Muscle of leg (tissue), 11 donors: Measurements from ENCODE around the gene HDHD5. TPM values are rescaled to one million over a fixed set of nuclear protein-coding genes. Genes with fewer than 3 reads are reported as not detected.
A peak's percentile ranks its signal among the peaks of the same experiment; 100 is the strongest.

Experiments used
- DNase-seq: peaks from one replicate; pipeline ENCODE4 v3.0.0; 2013
- H3K27ac ChIP-seq: one replicate; pipeline ENCODE4 v1.5.1; 2013; ENCODE audit warnings: mild to moderate bottlenecking, low read length, control low read depth
- H3K27me3 ChIP-seq: one replicate; pipeline ENCODE4 v1.6.1; 2013; ENCODE audit warnings: low read length; ENCODE audit not compliant: control insufficient read depth, insufficient read depth
- H3K36me3 ChIP-seq: one replicate; pipeline ENCODE4 v1.6.1; 2013; ENCODE audit warnings: low read length; ENCODE audit not compliant: control insufficient read depth, insufficient read depth
- H3K4me1 ChIP-seq: one replicate; pipeline ENCODE4 v1.6.1; 2013; ENCODE audit warnings: low read length; ENCODE audit not compliant: control insufficient read depth, insufficient read depth
- H3K4me3 ChIP-seq: one replicate; pipeline ENCODE4 v1.5.1; 2013; ENCODE audit warnings: low read length, control low read depth
- H3K9me3 ChIP-seq: replicated peaks from 2 replicates; pipeline ENCODE4 v1.6.1; 2013; ENCODE audit warnings: low read depth, low read length; ENCODE audit not compliant: control insufficient read depth
- WGBS: methylation state at CpG from one replicate; pipeline ENCODE4 v1.1.5; 2013; ENCODE audit warnings: missing lambda C conversion rate; ENCODE audit not compliant: insufficient coverage; 5-methylcytosine and 5-hydroxymethylcytosine counted together
- polyA plus RNA-seq, 8 donors: library from polyadenylated mRNA; unstranded; fragments of 120-200 nt; gene quantifications; one replicate each; pipeline versions ENCODE4 v1.2.1 to v1.2.3, GENCODE V29; 2013; ENCODE audit warnings: inconsistent platforms in 1 of 8, low replicate concordance in 1 of 8; ENCODE audit not compliant: insufficient read length in 8 of 8, insufficient read depth in 1 of 8
- total RNA-seq: library from RNA; stranded (reverse); fragments of 120-200 nt; gene quantifications from one replicate; pipeline ENCODE4 v1.2.4, GENCODE V29; 2013

HDHD5 gene
- total and polyA plus RNA-seq, 9 donors, result 35.7 to 50.0 (median 46.0) TPM

- peaks cover 53% of the 10 kb centered on the region for H3K36me3 ChIP-seq
These were observed 16.0 kb downstream of the HDHD5 start for GRCh38 chr22:17143101-17143500.

GRCh38 chr22:17140826-17141766, 18.0 kb downstream of the HDHD5 start:
- H3K4me3 ChIP-seq, result no peak overlapping the region
- DNase-seq, result no peak
- H3K27ac ChIP-seq, result peak overlapping the region; percentile 29
- no peaks in the 10 kb centered on the region for H3K9me3 ChIP-seq
- H3K4me1 ChIP-seq, result peaks cover 11% of the 10 kb centered on the region
- H3K27me3 ChIP-seq, result no peaks in the 10 kb centered on the region
- H3K36me3 ChIP-seq, result peaks cover 56% of the 10 kb centered on the region
- 96% methylated on average over 5 of the region's 9 CpGs for WGBS

More at GRCh38 chr22:17143101-17143500, 16.0 kb downstream of the HDHD5 start:
- Histone ChIP-seq H3K27ac (no peak overlapping the region), H3K4me1 (peaks cover 11% of the 10 kb centered on the region), H3K27me3 (no peaks in the 10 kb centered on the region), H3K4me3 (no peak overlapping the region), H3K9me3 (no peaks in the 10 kb centered on the region)
- 100% methylated on average over 5 of the region's 9 CpGs for WGBS
- no peak for DNase-seq

GRCh38 chr22:17140022-17140421, 19.1 kb downstream of the HDHD5 start:
- Histone ChIP-seq H3K27ac (peak overlapping the region; percentile 82), H3K9me3 (no peaks in the 10 kb centered on the region), H3K27me3 (no peaks in the 10 kb centered on the region), H3K4me1 (peaks cover 11% of the 10 kb centered on the region), H3K4me3 (no peak overlapping the region), H3K36me3 (peaks cover 49% of the 10 kb centered on the region)
- DNase-seq, result peak; percentile 49
- WGBS, result 86% methylated on average over 6 of the region's 8 CpGs

GRCh38 chr22:17138513-17138912, 20.6 kb downstream of the HDHD5 start:
- Histone ChIP-seq H3K4me3 (no peak overlapping the region), H3K36me3 (peaks cover 40% of the 10 kb centered on the region), H3K27ac (no peak overlapping the region), H3K27me3 (no peaks in the 10 kb centered on the region), H3K4me1 (peaks cover 13% of the 10 kb centered on the region), H3K9me3 (no peaks in the 10 kb centered on the region)
- 82% methylated on average over 11 of the region's 11 CpGs for WGBS
- no peak for DNase-seq

- H3K36me3 ChIP-seq, result peaks cover 35% of the 10 kb centered on the region
- 92% methylated on average over 16 of the region's 17 CpGs for WGBS
- H3K9me3 ChIP-seq, result no peaks in the 10 kb centered on the region
- DNase-seq, result no peak
- no peak overlapping the region for H3K27ac ChIP-seq
- H3K4me1 ChIP-seq, result peaks cover 18% of the 10 kb centered on the region
- no peak overlapping the region for H3K4me3 ChIP-seq
- H3K27me3 ChIP-seq, result no peaks in the 10 kb centered on the region
These were observed 21.1 kb downstream of the HDHD5 start for GRCh38 chr22:17137861-17138425.

GRCh38 chr22:17137170-17137569, 21.9 kb downstream of the HDHD5 start:
- WGBS, result no CpG with 5 or more reads among the region's 4 CpGs
- Histone ChIP-seq H3K36me3 (peaks cover 31% of the 10 kb centered on the region), H3K27ac (no peak overlapping the region)

GRCh38 chr22:17135153-17135760, 23.8 kb downstream of the HDHD5 start:
- no peak overlapping the region for H3K4me3 ChIP-seq
- DNase-seq, result no peak
- peaks cover 18% of the 10 kb centered on the region for H3K36me3 ChIP-seq
- H3K27ac ChIP-seq, result no peak overlapping the region
- 77% methylated on average over 15 of the region's 15 CpGs for WGBS
- no peaks in the 10 kb centered on the region for H3K27me3 ChIP-seq
- H3K9me3 ChIP-seq, result no peaks in the 10 kb centered on the region
- H3K4me1 ChIP-seq, result peaks cover 15% of the 10 kb centered on the region

More at GRCh38 chr22:17137170-17137569, 21.9 kb downstream of the HDHD5 start:
- Histone ChIP-seq H3K27me3 (no peaks in the 10 kb centered on the region), H3K4me3 (no peak overlapping the region), H3K9me3 (no peaks in the 10 kb centered on the region), H3K4me1 (peaks cover 18% of the 10 kb centered on the region)
- DNase-seq, result no peak

GRCh38 chr22:17133137-17133536, 25.9 kb downstream of the HDHD5 start:
- DNase-seq, result no peak
- H3K27me3 ChIP-seq, result no peaks in the 10 kb centered on the region
- WGBS, result 84% methylated on average over 6 of the region's 7 CpGs
- peaks cover 15% of the 10 kb centered on the region for H3K4me1 ChIP-seq
- H3K27ac ChIP-seq, result no peak overlapping the region
- H3K36me3 ChIP-seq, result peaks cover 10% of the 10 kb centered on the region
- no peaks in the 10 kb centered on the region for H3K9me3 ChIP-seq
- no peak overlapping the region for H3K4me3 ChIP-seq

GRCh38 chr22:17132112-17132511, 27.0 kb downstream of the HDHD5 start:
- H3K27me3 ChIP-seq, result no peaks in the 10 kb centered on the region
- peak; percentile 77 for DNase-seq
- H3K9me3 ChIP-seq, result no peaks in the 10 kb centered on the region
- peaks cover under 1% of the 10 kb centered on the region for H3K36me3 ChIP-seq
- WGBS, result no CpG with 5 or more reads among the region's 2 CpGs
- H3K4me1 ChIP-seq, result peaks cover 15% of the 10 kb centered on the region
- peak overlapping the region; percentile 55 for H3K27ac ChIP-seq
- H3K4me3 ChIP-seq, result no peak overlapping the region

GRCh38 chr22:17131686-17132085, 27.4 kb downstream of the HDHD5 start:
- peak; percentile 31 for DNase-seq
- no peaks in the 10 kb centered on the region for H3K27me3 ChIP-seq
- peaks cover 15% of the 10 kb centered on the region for H3K4me1 ChIP-seq
- H3K27ac ChIP-seq, result peak overlapping the region; percentile 62
- H3K36me3 ChIP-seq, result no peaks in the 10 kb centered on the region
- H3K4me3 ChIP-seq, result no peak overlapping the region
- 0% methylated on average over 3 of the region's 5 CpGs for WGBS
- no peaks in the 10 kb centered on the region for H3K9me3 ChIP-seq
